D341Med (cell line): ENCODE data around the gene MMP17.

ENCODE experiments used
- DNase-seq: peaks from one replicate; pipeline ENCODE4 v3.0.0; 2012; ENCODE audit warnings: low spot score

Gene MMP17

GRCh38 chr12:131850856-131851559 lies 22.8 kb downstream of the MMP17 start:
- no peak for DNase-seq

- DNase-seq: no peak
Measured at GRCh38 chr12:131851741-131852550, 23.8 kb downstream of the MMP17 start.

- no peak for DNase-seq
Measured at GRCh38 chr12:131852551-131853299, 24.5 kb downstream of the MMP17 start.

GRCh38 chr12:131853832-131854797 lies 25.9 kb downstream of the MMP17 start:
- no peak for DNase-seq

- no peak for DNase-seq
Measured at GRCh38 chr12:131854861-131855476, 26.8 kb downstream of the MMP17 start.

GRCh38 chr12:131855521-131856142 lies 27.4 kb downstream of the MMP17 start:
- DNase-seq: no peak

- DNase-seq: no peak
Measured at GRCh38 chr12:131856366-131857097, 28.3 kb downstream of the MMP17 start.

GRCh38 chr12:131857908-131858850 lies 30.0 kb downstream of the MMP17 start:
- DNase-seq: no peak

GRCh38 chr12:131860472-131861260 lies 32.5 kb downstream of the MMP17 start:
- no peak for DNase-seq

- no peak for DNase-seq
Measured at GRCh38 chr12:131861261-131862083, 33.3 kb downstream of the MMP17 start.

- DNase-seq: no peak
Measured at GRCh38 chr12:131862084-131862441, 33.9 kb downstream of the MMP17 start.

GRCh38 chr12:131862600-131862993 lies 34.4 kb downstream of the MMP17 start:
- peak; percentile 30 for DNase-seq

- DNase-seq: peak; percentile 26
Measured at GRCh38 chr12:131862994-131863710, 35.0 kb downstream of the MMP17 start.

GRCh38 chr12:131863711-131864396 lies 35.7 kb downstream of the MMP17 start:
- DNase-seq: peak; percentile 28

- no peak for DNase-seq
Measured at GRCh38 chr12:131864469-131864868, 36.3 kb downstream of the MMP17 start.
